ENCODE results near the gene CZIB. TPM values are rescaled to one million over a fixed set of nuclear protein-coding genes. Genes with fewer than 3 reads are reported as not detected.
A peak's percentile ranks its signal among the peaks of the same experiment; 100 is the strongest.

Gene CZIB
- total and polyA plus RNA-seq, 2 experiments from 2014 or later = 49.7 to 76.6 TPM

- Histone ChIP-seq H3K9ac (no peak overlapping the region), H3K27ac (no peak overlapping the region), H4K20me1 (ENCODE audit: insufficient read depth) (no peaks in the 10 kb centered on the region), H3K4me3 (no peak overlapping the region), H3K9me3 (ENCODE audit: low read depth) (no peaks in the 10 kb centered on the region), H3K4me1 (ENCODE audit: insufficient read depth) (peaks cover 11% of the 10 kb centered on the region), H3K4me2 (ENCODE audit: unreplicated experiment) (no peak overlapping the region), H2AFZ (no peak overlapping the region), H3K36me3 (ENCODE audit: low read depth) (peaks cover 25% of the 10 kb centered on the region), H3K9me2 (ENCODE audit: insufficient read depth) (no peaks in the 10 kb centered on the region), H3K79me2 (ENCODE audit: insufficient read depth) (peaks cover 31% of the 10 kb centered on the region; the same call in 1 of the 2 replicates), H3F3A (ENCODE audit: insufficient read depth) (0 out of 2 replicates have a peak, but pooled peaks cover 4% of the 10 kb centered on the region), H3K27me3 (replicated peaks; ENCODE audit: insufficient read depth) (no peaks in the 10 kb centered on the region)
- WGBS, 2 experiments (ENCODE audit: low coverage in 1 of 2, low lambda C conversion rate in 2 of 2, missing lambda C conversion rate in 2 of 2) = 94% methylated on average over 3 of the region's 3 CpGs
- DNase-seq = no peak
- in situ Hi-C loops (cut with MboI) = no loop called here
- no peak for TF ChIP-seq EZH2 (IDR thresholded peaks at IDR 0.05; ENCODE audit: insufficient read depth, poor library complexity, severe bottlenecking)
- no peak for TF ChIP-seq EZH2phosphoT487 (IDR thresholded peaks at IDR 0.05; ENCODE audit: insufficient read depth, low read depth)
Observed at GRCh38 chr1:53203466-53203865, 17.0 kb downstream of the CZIB start.

GRCh38 chr1:53198241-53198651 lies 22.2 kb downstream of the CZIB start:
- Histone ChIP-seq H3K79me2 (ENCODE audit: insufficient read depth) (peaks cover 29% of the 10 kb centered on the region), H2AFZ (peak overlapping the region; percentile 82), H3K4me1 (ENCODE audit: insufficient read depth) (peaks cover 30% of the 10 kb centered on the region), H4K20me1 (ENCODE audit: insufficient read depth) (no peaks in the 10 kb centered on the region), H3K36me3 (ENCODE audit: low read depth) (peaks cover 16% of the 10 kb centered on the region), H3F3A (ENCODE audit: insufficient read depth) (peaks cover 17% of the 10 kb centered on the region), H3K9ac (peak overlapping the region; percentile 98), H3K4me2 (ENCODE audit: unreplicated experiment) (peak overlapping the region; percentile 97), H3K9me2 (ENCODE audit: insufficient read depth) (no peaks in the 10 kb centered on the region), H3K27me3 (replicated peaks; ENCODE audit: insufficient read depth) (no peaks in the 10 kb centered on the region), H3K27ac (peak overlapping the region; percentile 87), H3K9me3 (ENCODE audit: low read depth) (no peaks in the 10 kb centered on the region), H3K4me3 (peak overlapping the region; percentile 88)
- peak; percentile 73 for DNase-seq
- WGBS, 2 experiments (ENCODE audit: low coverage in 1 of 2, low lambda C conversion rate in 2 of 2, missing lambda C conversion rate in 2 of 2) = 0 to 5% methylated on average over 4 of the region's 4 CpGs
- in situ Hi-C loops (cut with MboI) = loop anchor here (10.0 to 25.0 kb wide), 2 partner anchors 293 to 486 kb away; no protein-coding TSS in a partner anchor
- TF ChIP-seq EZH2phosphoT487 (IDR thresholded peaks at IDR 0.05; ENCODE audit: insufficient read depth, low read depth) (no peak), EZH2 (IDR thresholded peaks at IDR 0.05; ENCODE audit: insufficient read depth, poor library complexity, severe bottlenecking) (no peak)

- Histone ChIP-seq H2AFZ (peak overlapping the region; percentile 82), H3K27ac (peak overlapping the region; percentile 87), H4K20me1 (ENCODE audit: insufficient read depth) (no peaks in the 10 kb centered on the region), H3K79me2 (ENCODE audit: insufficient read depth) (peaks cover 29% of the 10 kb centered on the region), H3K4me2 (ENCODE audit: unreplicated experiment) (peak overlapping the region; percentile 97), H3K27me3 (replicated peaks; ENCODE audit: insufficient read depth) (no peaks in the 10 kb centered on the region), H3F3A (ENCODE audit: insufficient read depth) (peaks cover 17% of the 10 kb centered on the region), H3K4me1 (ENCODE audit: insufficient read depth) (peaks cover 30% of the 10 kb centered on the region), H3K9ac (peak overlapping the region; percentile 98), H3K9me3 (ENCODE audit: low read depth) (no peaks in the 10 kb centered on the region), H3K9me2 (ENCODE audit: insufficient read depth) (no peaks in the 10 kb centered on the region), H3K4me3 (peak overlapping the region; percentile 88), H3K36me3 (ENCODE audit: low read depth) (peaks cover 9% of the 10 kb centered on the region)
- 14 to 15% methylated on average over 13 of the region's 13 CpGs for WGBS, 2 experiments (ENCODE audit: low coverage in 1 of 2, low lambda C conversion rate in 2 of 2, missing lambda C conversion rate in 2 of 2)
- TF ChIP-seq EZH2phosphoT487 (IDR thresholded peaks at IDR 0.05; ENCODE audit: insufficient read depth, low read depth) (no peak), EZH2 (IDR thresholded peaks at IDR 0.05; ENCODE audit: insufficient read depth, poor library complexity, severe bottlenecking) (no peak)
- DNase-seq = peak; percentile 55
- in situ Hi-C loops (cut with MboI) = loop anchor here (10.0 to 25.0 kb wide), 2 partner anchors 293 to 485 kb away; no protein-coding TSS in a partner anchor
Observed at GRCh38 chr1:53197291-53198200, 22.9 kb downstream of the CZIB start.

- in situ Hi-C loops (cut with MboI) = loop anchor here (10.0 to 25.0 kb wide), 2 partner anchors 292 to 484 kb away; no protein-coding TSS in a partner anchor
- TF ChIP-seq EZH2 (IDR thresholded peaks at IDR 0.05; ENCODE audit: insufficient read depth, poor library complexity, severe bottlenecking) (no peak), EZH2phosphoT487 (IDR thresholded peaks at IDR 0.05; ENCODE audit: insufficient read depth, low read depth) (no peak)
- H3K9me3 ChIP-seq (ENCODE audit: low read depth) = no peaks in the 10 kb centered on the region
- no peaks in the 10 kb centered on the region for H3K9me2 ChIP-seq (ENCODE audit: insufficient read depth)
- peak; percentile 98 for DNase-seq
- H3K79me2 ChIP-seq (ENCODE audit: insufficient read depth) = peaks cover 29% of the 10 kb centered on the region
- H4K20me1 ChIP-seq (ENCODE audit: insufficient read depth) = no peaks in the 10 kb centered on the region
- H3K4me2 ChIP-seq (ENCODE audit: unreplicated experiment) = peak within 1 kb of the TSS; percentile 97
- peak within 1 kb of the TSS; percentile 98 for H3K9ac ChIP-seq
- peak within 1 kb of the TSS; percentile 87 for H3K27ac ChIP-seq
- peaks cover 17% of the 10 kb centered on the region for H3F3A ChIP-seq (ENCODE audit: insufficient read depth)
- peak within 1 kb of the TSS; percentile 82 for H2AFZ ChIP-seq
- H3K4me3 ChIP-seq = peak within 1 kb of the TSS; percentile 88
- 0 to 1% methylated on average over 33 to 35 of the region's 57 CpGs for WGBS, 2 experiments (ENCODE audit: low coverage in 1 of 2, low lambda C conversion rate in 2 of 2, missing lambda C conversion rate in 2 of 2)
- H3K27me3 ChIP-seq (replicated peaks; ENCODE audit: insufficient read depth) = no peaks in the 10 kb centered on the region
- peaks cover 3% of the 10 kb centered on the region; the same call in 1 of the 2 replicates for H3K36me3 ChIP-seq (ENCODE audit: low read depth)
- H3K4me1 ChIP-seq (ENCODE audit: insufficient read depth) = peaks cover 30% of the 10 kb centered on the region
Observed at GRCh38 chr1:53196485-53197290, 23.7 kb downstream of the CZIB start, which contains the start of gene CPT2. Gene CPT2 (plus strand): TSS chr1:53196824. CDS start chr1:53196944, 120 bp downstream.
